ENCODE data around the gene LRRC4. TPM values are rescaled to one million over a fixed set of nuclear protein-coding genes. Genes with fewer than 3 reads are reported as not detected.

The LRRC4 gene
- total RNA-seq, 1 donor from 2014 or later = 14.7 TPM

DNA sequence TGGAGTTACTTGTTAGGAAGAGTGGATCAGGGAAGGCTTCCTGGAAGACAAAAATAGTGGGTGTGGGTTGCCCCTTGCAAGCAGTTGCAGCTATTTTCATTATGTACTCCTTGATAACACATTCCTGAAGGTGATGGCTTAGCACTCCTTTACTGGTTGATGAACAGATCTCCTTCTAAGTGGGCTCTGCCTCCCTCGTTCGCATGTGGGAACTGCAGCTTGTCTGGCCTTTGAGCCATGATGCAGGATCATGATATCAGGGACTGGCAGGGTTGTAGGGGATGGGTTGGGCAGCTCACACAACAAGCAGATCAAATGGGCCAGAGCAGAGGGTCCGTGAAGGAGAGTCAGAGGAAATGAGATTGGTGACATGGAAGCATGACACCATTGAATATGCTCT is 28.8 kb upstream of the LRRC4 start:
- no peak for ATAC-seq

DNA sequence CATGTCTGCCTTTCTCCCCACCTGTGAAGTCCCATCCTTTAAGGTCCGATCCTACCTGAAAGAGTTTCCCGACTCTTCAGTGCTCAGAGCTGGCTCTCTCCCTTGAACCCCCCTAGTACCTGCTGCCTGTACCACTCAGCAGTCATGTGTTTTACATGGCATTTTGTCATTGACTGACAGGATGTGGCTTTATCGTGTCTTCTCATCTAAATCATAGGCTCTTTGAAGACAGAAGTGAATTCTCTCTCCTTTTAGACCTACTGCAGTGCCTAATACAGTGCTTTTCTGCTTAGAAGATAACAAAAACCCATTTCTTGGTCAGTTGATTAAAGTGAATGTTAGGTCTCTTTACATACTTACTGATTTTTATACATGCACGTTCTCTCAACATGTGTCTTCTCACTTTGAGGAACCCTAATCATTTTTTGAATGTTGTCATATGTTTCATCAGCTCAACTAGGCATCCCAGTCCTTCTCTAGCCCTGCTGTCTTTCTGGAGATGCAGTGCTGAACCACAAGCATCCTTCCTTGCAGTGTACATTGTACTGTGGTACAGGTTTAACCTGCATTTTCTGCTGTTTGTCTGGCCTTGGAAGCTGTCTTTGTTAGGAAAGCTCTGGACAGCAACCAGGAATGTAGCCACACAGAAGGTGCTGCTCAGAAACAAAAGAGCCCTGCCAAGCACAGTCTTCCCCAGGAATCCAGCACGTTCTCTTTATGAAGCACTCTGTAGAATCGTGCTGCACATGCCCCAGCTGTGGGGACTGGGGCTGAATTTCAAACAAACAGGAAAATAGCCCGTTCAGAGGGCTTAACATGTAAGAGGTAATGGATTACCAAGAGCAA is 28.1 kb upstream of the LRRC4 start:
- DNase-seq (ENCODE audit: low spot score) (no peak), ATAC-seq (no peak)
- intact Hi-C loops (cut with DNase I) = no loop called here

More for the DNA sequence above, 28.8 kb upstream of the LRRC4 start:
- intact Hi-C loops (cut with DNase I) = no loop called here
- DNase-seq (ENCODE audit: low spot score) = no peak

DNA sequence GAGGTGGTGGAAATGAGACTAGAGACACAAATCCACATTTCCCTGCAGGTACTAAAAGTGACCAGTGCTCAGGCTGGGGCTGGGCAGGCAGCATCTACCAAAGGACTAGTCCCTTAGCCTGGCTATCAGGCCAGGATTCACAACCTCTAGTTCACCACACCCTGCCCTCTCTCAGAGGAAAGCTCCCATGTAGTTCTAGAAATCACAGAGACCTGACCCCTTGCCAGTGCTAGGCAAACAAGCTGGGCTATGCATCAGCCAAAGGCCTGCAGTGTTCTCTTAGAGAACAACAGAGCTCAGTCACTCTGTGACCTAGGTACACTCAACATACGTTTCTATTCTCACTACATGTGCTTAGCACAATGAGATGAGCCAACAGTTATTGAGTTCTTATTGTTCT is 26.7 kb upstream of the LRRC4 start:
- intact Hi-C loops (cut with DNase I) = no loop called here
- no peak for DNase-seq (ENCODE audit: low spot score)
- ATAC-seq = no peak

DNA sequence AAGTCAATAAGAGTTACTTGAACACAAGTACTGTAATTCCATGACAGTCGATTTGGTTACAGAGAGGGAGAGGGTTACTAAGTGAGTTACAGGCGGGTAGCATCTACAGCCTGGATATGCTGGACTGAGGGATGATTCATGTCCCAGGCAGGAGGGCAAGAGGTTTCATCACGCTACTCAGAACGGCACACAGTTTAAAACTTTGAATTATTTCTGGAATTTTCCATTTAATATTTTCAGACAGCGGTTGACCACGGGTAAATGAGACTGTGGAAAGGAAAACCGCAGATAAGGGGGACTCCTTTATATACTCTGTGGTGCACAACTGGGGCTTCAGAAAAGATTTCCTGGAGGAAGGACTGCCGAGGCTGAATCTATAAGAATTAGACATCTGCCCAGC is 25.7 kb upstream of the LRRC4 start:
- ATAC-seq (no peak), DNase-seq (ENCODE audit: low spot score) (no peak)
- intact Hi-C loops (cut with DNase I) = no loop called here

DNA sequence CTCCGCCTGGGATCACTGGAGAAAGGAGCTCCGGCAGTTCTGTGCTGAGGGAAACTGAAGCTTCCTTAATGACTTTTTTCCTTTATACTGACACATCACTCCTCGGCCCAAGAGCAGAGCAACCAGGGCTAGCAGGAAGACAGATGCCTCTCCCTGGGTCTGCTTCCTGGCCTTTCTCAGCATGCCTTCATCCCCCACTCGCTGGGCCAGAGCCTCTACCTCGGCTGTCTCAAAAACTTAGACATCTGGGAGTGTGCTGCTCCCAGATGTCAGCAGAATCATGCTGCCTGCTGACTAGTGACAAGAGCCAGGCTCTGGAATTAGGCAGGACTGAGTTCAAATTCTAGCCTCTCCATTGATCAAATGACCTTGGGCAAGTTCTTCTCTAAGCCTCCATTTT is 24.4 kb upstream of the LRRC4 start:
- ATAC-seq (no peak), DNase-seq (ENCODE audit: low spot score) (no peak)
- intact Hi-C loops (cut with DNase I) = no loop called here

DNA sequence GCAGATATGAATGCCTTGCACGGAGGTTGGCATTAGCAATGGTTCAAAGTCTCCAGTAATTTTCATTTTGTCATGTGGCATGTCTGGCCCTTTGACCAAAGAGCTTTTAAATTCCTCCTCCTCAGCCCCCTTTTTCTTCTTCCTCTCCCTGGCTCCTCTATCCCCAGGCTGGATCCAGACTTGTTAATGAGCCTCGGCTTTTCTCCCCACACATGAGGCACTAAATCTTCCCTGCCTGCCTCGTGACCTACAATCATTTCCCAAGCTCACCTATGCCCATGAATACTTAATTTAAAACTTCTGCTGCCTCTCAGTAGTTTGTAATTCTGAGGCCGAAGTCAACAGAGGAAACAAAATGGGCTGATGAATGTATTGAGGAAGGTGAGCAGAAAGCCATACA is 23.3 kb upstream of the LRRC4 start:
- DNase-seq (ENCODE audit: low spot score) (no peak), ATAC-seq (no peak)
- intact Hi-C loops (cut with DNase I) = no loop called here

DNA sequence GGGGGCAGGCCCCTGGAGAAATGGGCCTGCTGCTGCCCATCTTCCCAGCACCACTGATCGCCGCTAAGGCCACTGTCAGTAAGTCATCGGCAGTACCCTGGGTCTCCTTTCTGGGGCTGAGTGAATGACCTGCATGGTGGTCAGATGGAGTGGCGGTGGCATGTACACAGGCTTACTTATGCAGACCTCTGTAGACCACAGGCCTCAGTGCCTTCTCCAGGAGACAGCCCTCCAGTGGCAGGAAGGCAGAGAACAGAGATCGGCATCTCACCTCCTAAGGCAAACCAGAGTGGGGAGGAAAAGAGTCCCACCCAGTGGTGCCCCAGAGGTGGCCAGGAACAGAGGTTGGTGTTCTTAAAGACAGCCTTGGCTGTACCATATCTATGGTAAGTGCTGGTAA is 22.8 kb upstream of the LRRC4 start:
- no peak for DNase-seq (ENCODE audit: low spot score)
- intact Hi-C loops (cut with DNase I) = no loop called here
- ATAC-seq = no peak

DNA sequence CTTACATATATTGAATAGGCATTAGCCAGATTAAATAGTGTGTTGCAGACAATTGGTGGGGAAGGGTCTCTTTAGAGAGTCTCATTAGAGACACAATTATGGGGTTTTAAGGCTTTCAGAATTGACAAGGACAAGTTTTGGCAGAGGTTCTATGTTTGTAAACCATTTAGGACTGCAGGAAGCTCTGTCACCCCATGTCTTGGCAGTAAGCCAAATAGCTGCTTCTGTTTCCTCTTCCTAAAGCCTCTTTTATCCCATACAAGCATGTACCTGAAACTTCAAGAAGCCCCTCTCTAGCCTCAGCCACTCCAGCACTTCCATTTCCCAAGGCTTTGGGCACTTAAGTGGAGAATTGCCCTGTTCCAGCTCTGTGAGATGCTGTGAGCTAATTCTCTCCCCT is 21.8 kb upstream of the LRRC4 start:
- ATAC-seq = no peak
- DNase-seq (ENCODE audit: low spot score) = no peak
- intact Hi-C loops (cut with DNase I) = no loop called here

DNA sequence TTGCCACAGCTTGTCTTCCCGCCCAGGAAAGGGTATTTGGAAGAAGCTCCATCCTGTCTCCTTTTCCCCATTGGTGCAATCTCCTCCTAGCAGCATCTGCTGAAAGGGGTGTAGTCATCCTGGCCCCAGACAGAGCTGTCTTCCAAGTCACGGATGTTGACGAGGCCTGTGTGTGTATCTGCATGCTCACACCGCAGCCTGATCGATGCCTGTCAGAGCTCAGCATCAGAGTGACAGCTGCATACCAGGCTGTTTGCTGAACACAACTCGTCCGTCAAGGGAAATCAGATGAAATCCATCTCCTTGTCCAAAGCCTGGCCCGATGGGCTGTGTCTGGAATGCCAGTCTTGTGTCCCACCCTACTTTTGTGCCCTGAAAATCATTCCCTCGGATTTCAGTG is 21.2 kb upstream of the LRRC4 start:
- intact Hi-C loops (cut with DNase I) = no loop called here
- DNase-seq (ENCODE audit: low spot score) (no peak), ATAC-seq (no peak)

DNA sequence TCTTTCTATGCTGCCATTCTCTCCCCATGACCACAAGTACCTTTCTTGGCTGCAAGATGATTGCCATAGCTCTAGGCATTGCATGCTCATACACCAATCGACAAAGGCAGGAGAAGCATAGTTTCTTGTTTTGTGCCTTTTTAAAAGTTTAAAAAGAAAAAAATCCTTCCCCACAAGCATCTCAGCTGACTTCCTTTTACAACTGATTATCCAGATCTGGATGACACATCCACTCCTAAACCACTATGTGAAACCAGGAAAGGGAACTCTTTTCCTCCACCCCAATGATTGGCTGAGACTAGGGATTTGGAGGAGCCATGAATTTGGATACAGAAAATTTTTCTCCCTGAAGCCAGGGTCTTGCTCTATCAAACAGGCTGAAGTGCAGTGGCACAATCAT is 14.5 kb upstream of the LRRC4 start:
- ATAC-seq (no peak), DNase-seq (ENCODE audit: low spot score) (no peak)
- intact Hi-C loops (cut with DNase I) = no loop called here

DNA sequence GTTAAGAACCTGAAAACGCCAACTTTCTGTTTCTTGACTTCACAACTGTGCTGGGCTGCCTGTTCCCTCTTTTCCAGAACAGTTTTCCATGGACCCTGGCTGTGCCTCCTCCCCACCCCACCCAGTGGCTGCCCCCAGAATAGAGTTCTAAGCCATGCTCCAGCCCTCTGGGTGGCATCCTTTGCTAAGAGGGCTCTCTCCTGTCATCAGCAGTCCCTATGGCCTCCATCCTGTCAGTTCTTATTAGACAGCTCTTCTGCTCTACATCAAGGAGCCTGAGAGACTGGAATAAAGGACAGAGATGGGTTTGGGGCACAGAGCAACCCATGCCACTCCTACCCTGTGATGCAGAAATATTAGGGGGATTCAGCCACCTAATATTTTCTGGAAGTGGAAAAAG is 13.9 kb upstream of the LRRC4 start:
- ATAC-seq (no peak), DNase-seq (ENCODE audit: low spot score) (no peak)
- intact Hi-C loops (cut with DNase I) = no loop called here

DNA sequence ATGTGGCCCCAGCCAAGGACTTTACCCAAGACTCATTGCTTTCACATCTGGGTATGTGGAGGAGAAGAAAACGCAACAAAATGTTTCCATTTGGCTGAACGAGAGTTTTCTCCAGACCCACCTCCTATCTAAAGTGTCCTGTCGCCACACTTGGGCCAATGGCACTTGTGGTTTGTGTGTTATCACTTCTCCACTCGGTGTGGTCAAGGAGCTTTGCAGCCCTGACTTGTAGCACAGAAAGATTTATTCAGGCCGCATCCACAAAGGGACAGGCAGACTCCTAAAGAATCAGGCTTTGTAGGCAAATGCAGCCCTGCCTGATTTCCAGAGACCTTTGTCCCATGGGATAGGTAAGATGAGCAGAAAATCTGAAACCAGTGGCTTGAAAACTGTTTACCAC is 12.8 kb upstream of the LRRC4 start:
- intact Hi-C loops (cut with DNase I) = no loop called here
- ATAC-seq (no peak), DNase-seq (ENCODE audit: low spot score) (no peak)

DNA sequence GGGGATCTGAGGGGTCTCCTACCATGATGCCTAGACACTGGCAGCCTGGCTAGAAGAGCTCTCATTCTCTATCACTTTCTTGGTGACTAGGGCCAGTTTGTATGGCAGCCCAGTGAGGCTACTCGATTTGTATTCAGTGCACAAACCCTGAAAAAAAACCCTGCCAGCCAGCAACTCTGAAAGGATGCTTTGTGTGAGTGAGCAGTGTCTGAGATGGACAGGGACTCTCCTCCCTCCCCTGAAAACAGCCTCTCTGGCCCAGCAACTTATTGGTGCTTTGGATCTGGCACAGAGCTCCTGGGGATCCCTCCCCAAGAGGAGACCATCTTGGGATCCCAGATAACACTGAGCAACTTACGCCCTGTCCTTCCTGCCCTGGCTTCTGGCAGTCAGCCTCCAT is 10.8 kb upstream of the LRRC4 start:
- intact Hi-C loops (cut with DNase I) = no loop called here
- no peak for ATAC-seq
- DNase-seq (ENCODE audit: low spot score) = no peak

DNA sequence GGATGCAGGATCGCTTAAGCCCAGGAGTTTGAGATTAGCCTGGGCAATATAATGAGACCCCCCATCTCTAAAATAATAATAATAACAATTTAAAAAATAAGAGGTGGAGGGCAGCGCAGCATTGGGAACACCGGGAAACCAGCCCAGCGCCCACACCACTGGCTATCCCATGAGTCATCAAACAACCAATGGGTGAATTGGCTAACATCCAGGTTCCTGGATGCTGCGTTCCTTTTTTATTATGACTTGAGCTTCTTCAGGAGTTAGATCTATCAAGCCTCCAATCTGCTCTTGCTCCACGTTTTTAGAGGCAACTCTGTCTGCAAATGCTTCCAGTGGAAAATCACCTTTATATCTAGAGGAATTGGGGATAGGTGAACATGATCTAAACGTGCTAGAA is 10.0 kb upstream of the LRRC4 start:
- DNase-seq (ENCODE audit: low spot score) = no peak
- intact Hi-C loops (cut with DNase I) = no loop called here
- no peak for ATAC-seq

DNA sequence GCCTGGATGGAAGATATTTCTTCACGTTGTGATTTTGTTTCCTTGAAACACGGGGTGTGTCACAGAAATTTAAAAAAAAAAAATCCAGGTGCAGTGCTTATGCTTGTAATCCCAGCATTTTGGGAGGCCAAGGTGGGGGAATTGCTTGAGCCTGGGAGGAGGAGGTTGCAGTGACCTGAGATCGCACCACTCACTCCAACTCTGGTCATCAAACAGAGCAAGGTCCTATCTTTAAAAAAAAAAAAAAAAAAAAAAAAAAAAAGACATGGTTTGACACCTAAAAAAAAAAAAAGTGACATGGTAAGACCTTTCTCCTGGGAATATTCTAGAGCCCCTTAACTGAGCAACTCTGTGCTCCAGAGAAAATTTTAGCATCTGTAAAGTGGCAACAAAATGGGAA is 9.0 kb upstream of the LRRC4 start:
- ATAC-seq (no peak), DNase-seq (ENCODE audit: low spot score) (no peak)
- intact Hi-C loops (cut with DNase I) = no loop called here

DNA sequence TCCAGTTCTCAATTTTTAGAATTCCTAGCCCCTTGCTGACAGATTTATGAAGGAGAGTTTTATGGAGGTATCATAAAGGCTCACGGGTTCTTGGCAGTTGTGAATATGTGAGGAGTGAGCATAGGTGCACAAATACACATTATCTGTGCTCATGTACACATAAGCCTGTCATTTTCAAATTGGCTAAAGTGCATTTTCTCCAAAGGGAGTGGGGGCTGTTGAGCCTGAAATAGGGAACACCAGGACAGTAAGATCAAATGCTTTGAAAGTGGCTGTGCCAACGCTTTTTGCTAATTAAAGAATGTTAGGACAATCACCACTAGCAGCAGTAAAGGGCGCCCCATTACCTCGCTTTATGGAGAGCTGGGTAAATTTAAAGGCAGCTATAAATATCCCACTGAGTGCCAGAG is 8.3 kb upstream of the LRRC4 start:
- intact Hi-C loops (cut with DNase I) = no loop called here
- DNase-seq (ENCODE audit: low spot score) (no peak), ATAC-seq (no peak)

DNA sequence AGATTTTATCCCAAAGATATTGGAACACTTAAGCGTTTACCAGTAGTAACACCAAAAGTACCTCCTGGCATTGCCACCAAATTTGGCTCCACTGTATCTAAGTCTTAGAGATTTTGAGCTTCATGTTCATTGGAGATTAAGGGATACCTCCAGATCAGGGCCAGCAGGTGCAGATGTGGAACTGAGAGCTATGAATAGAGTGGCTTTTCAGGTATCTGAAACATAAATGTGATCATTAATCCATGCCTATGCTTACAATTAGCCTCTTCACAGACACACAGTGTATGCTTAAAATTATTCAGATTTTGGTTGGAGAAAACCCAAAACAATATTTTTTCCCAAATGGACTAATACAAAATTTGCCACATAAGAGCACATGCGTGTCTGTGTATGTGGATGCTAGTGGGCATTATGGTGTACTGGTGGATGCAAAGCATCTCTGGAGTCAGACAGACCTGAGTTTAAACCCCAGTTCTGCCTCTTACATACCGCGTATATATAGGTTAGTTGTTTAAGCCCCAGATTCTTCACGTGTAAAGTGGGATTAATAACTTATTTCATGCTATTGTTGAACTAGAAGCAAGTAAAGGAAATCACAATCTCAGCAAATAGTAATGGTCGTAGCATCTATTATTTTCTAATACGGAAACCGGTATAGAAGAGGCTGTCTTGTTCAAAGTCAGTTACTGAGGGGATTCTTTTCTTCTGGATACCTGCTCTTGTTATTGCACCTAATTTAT is 6.8 kb upstream of the LRRC4 start:
- no peak for DNase-seq (ENCODE audit: low spot score)
- ATAC-seq = no peak
- intact Hi-C loops (cut with DNase I) = no loop called here

DNA sequence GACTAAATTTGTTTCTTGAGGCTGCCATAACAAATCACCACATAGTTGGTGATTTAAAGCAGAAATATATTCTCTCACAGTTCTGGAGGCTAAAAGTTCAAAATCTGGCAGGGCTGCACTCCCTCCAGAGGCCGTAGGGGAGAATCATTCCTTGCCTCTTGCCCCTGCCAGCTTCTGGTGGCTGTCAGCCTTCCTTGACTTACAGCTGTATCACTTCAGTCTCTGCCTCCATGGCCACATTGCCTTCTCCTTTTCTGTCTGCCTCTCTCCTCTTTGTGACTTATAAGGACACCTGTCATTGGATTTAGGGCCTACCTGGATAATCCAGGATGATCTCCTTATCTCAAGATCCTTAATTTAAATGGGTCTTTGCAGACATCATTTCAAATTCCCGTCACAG is 5.8 kb upstream of the LRRC4 start:
- intact Hi-C loops (cut with DNase I) = no loop called here
- DNase-seq (ENCODE audit: low spot score) = no peak
- ATAC-seq = no peak

DNA sequence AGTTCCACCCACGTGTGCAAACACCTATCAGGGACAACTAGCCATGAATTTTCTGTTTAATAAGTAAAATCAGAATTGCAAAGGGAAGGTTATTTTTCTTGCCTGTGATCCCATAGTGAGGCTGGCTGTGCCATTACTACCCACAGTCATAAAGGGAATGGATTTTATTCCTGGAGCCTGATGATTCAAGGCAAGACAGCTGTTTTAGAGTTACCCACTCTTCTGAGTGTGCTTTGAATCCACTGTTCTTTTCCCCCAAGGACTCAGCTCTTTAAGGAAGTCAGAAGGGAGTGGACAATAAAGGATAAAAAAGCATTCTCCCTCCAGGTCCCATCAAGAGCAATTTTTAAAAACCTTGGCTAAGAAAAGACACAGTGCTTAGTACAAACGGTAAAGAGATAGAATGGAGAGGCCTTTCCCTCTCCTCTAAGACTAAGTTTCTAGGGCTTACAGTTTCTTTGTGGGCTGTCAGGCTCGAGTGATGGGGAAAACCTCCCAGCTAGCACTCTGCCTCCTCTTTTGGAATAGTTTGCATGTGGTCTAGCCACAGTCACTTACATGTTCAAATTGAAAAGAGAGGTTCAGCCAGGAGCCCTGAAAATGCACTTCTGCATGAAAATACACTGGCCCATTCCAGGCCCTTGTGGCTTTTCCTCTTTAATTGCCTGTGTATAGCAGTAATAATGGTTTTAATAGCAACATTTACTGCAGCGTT is 5.1 kb upstream of the LRRC4 start:
- intact Hi-C loops (cut with DNase I) = no loop called here
- DNase-seq (ENCODE audit: low spot score) = no peak
- ATAC-seq = no peak

DNA sequence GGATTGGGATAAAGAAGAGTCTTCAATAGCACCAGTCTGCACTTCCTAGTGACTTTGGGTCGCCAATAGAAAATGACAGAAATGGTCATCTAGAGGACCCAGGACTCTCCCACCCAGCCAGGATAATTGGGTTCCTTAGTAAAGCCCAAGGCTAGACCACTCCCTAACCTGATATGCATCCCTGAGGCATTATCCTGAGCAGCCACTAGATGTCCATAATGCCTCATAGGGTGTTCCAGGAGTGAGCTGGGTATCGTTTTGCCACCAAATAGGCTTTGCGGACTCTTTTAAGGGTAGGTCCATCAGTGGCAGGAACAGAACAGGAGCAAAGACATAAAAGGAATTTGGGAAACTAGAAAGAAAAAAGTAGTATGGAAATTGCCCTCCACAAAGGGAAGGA is 4.5 kb upstream of the LRRC4 start:
- DNase-seq (ENCODE audit: low spot score) = no peak
- ATAC-seq = no peak
- intact Hi-C loops (cut with DNase I) = no loop called here

All from sciatic nerve (tissue), 2 donors.